OCI-LY1 (cell line): ENCODE data around the gene CATSPERB.

Source experiments
- EZH2 ChIP-seq: fragments of 200-600 bp; sonication (generic), shearing (Covaris generic); IDR thresholded peaks from 2 replicates; pipeline ENCODE4 v1.8.0; 2017; ENCODE audit warnings: borderline replicate concordance, mixed run types, mild to moderate bottlenecking, antibody characterized with exemption, low read length, moderate library complexity, mixed read lengths
- TF ChIP-seq, protein P1 (sequence below): fragments of 200-600 bp; sonication (generic), shearing (Covaris generic); IDR thresholded peaks from 2 replicates; pipeline ENCODE4 v1.5.1; 2017; ENCODE audit warnings: mild to moderate bottlenecking, antibody characterized with exemption, low read length, moderate library complexity, mixed read lengths

DNA sequence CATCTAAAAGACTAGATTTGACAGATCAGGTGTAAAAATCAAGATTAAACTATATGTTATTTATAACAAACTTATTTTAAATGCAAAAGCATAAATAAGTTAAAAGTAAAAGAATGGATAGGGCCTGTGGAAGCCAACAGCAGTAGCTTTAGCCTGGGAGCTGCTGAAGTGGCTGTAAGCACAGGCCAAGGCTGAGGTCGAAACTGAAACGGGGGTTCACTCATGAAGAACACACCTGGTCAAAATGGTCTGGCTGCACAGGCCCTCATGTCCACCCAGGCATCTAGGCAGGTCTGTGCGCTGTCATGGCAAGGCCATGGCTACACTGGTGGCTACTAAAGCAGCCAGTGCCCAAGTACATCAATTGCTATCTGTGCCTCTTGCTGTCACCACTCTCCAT lies 23.1 kb downstream of the CATSPERB start:
- TF ChIP-seq, protein P1, sequence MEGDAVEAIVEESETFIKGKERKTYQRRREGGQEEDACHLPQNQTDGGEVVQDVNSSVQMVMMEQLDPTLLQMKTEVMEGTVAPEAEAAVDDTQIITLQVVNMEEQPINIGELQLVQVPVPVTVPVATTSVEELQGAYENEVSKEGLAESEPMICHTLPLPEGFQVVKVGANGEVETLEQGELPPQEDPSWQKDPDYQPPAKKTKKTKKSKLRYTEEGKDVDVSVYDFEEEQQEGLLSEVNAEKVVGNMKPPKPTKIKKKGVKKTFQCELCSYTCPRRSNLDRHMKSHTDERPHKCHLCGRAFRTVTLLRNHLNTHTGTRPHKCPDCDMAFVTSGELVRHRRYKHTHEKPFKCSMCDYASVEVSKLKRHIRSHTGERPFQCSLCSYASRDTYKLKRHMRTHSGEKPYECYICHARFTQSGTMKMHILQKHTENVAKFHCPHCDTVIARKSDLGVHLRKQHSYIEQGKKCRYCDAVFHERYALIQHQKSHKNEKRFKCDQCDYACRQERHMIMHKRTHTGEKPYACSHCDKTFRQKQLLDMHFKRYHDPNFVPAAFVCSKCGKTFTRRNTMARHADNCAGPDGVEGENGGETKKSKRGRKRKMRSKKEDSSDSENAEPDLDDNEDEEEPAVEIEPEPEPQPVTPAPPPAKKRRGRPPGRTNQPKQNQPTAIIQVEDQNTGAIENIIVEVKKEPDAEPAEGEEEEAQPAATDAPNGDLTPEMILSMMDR = no peak
- TF ChIP-seq EZH2 = no peak
